HG03039 (cell line): ENCODE measurements around the gene WBP2NL.

Experiments used
- ATAC-seq: cut with Tn5 transposase; IDR thresholded peaks from one replicate; pipeline ENCODE4 v1.9.1; 2021; ENCODE audit warnings: mild to moderate bottlenecking, moderate library complexity; ENCODE audit not compliant: unreplicated experiment

The WBP2NL gene

GRCh38 chr22:42025421-42025820 is 26.8 kb downstream of the WBP2NL start:
- no peak for ATAC-seq

- no peak for ATAC-seq
Observed at GRCh38 chr22:42026705-42027104, 28.1 kb downstream of the WBP2NL start.

- no peak for ATAC-seq
Observed at GRCh38 chr22:42033263-42034181, 34.9 kb downstream of the WBP2NL start.

GRCh38 chr22:42035256-42035655 is 36.7 kb downstream of the WBP2NL start:
- ATAC-seq: no peak

- no peak for ATAC-seq
Observed at GRCh38 chr22:42039271-42039670, 40.7 kb downstream of the WBP2NL start.

- no peak for ATAC-seq
Observed at GRCh38 chr22:42041784-42042183, 43.2 kb downstream of the WBP2NL start.

GRCh38 chr22:42050641-42051180 is 52.1 kb downstream of the WBP2NL start:
- no peak for ATAC-seq

- ATAC-seq: no peak
Observed at GRCh38 chr22:42052765-42053164, 54.2 kb downstream of the WBP2NL start.

GRCh38 chr22:42056757-42057511 is 58.3 kb downstream of the WBP2NL start:
- no peak for ATAC-seq

GRCh38 chr22:42060489-42060888 is 61.9 kb downstream of the WBP2NL start:
- ATAC-seq: no peak

GRCh38 chr22:42061041-42061440 is 62.5 kb downstream of the WBP2NL start:
- no peak for ATAC-seq

- ATAC-seq: no peak
Observed at GRCh38 chr22:42062506-42063170, 64.0 kb downstream of the WBP2NL start.

- ATAC-seq: no peak
Observed at GRCh38 chr22:42064629-42065028, 66.0 kb downstream of the WBP2NL start.

GRCh38 chr22:42065438-42066125 is 67.0 kb downstream of the WBP2NL start:
- no peak for ATAC-seq

- ATAC-seq: no peak
Observed at GRCh38 chr22:42066126-42066761, 67.7 kb downstream of the WBP2NL start.

GRCh38 chr22:42066937-42067336 is 68.3 kb downstream of the WBP2NL start:
- no peak for ATAC-seq

- ATAC-seq: no peak
Observed at GRCh38 chr22:42067671-42068251, 69.2 kb downstream of the WBP2NL start.

GRCh38 chr22:42068291-42068690 is 69.7 kb downstream of the WBP2NL start:
- no peak for ATAC-seq

GRCh38 chr22:42069801-42070516 is 71.4 kb downstream of the WBP2NL start:
- ATAC-seq: no peak
